NCI-H128 (cell line): Measurements from ENCODE around the gene FBLN2.

Source experiments
- DNase-seq: peaks from one replicate; lab custom pipeline; 2025; ENCODE audit not compliant: unreplicated experiment; lab: John Stamatoyannopoulos, UW

Gene FBLN2

GRCh38 chr3:13620281-13620680 is 71.4 kb downstream of the FBLN2 start:
- DNase-seq: no peak

DNA sequence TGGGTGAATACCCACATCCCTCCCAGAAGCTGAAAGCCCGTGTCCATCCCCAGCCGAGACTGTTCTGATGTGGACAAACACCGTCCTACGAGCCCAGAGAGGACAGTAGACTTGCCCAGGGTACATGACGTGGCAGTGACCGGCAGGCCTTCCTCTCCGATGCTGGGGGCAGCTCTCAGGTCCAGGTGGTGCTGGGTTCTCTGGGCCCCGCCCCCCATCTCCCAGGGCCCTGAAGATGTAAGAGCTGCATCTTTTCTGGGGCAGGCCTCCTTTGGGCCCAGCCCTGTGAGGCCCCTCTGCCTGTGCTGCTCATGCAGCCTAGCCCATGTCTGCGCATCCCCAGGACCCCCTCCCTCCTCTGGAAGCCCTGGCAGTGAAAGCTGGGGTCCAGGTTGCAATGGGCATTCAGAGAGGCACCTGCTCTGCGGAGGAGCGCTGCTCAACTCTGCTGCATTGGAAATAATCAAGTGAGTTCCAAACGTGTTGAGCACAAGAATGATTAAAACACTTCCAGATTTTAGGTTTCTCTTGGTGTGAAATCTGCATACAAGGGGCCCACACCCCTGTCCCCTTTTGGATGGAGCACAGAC is 71.9 kb downstream of the FBLN2 start:
- no peak for DNase-seq

- DNase-seq: no peak
These were observed 72.7 kb downstream of the FBLN2 start for GRCh38 chr3:13621381-13622221.

DNA sequence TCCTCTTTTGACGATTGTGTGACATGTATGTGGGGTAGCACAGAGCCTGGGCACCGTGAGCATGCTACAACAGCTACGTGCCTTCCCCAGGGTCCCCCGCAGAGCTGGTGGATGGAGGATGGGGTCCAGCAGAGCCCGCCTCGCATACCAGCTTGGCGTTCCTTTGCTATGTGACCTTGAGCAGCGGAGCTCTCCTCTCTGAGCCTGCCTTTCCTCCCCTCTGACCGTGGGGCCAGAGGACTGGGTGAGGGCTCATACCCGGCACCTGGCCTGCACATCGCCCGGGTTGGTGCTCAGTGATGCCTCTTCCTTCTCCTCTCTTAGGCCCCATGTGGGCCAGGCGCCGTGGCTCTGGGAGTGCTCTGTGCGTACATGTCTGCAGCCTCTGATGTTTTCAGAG is 73.4 kb downstream of the FBLN2 start:
- DNase-seq: no peak

DNA sequence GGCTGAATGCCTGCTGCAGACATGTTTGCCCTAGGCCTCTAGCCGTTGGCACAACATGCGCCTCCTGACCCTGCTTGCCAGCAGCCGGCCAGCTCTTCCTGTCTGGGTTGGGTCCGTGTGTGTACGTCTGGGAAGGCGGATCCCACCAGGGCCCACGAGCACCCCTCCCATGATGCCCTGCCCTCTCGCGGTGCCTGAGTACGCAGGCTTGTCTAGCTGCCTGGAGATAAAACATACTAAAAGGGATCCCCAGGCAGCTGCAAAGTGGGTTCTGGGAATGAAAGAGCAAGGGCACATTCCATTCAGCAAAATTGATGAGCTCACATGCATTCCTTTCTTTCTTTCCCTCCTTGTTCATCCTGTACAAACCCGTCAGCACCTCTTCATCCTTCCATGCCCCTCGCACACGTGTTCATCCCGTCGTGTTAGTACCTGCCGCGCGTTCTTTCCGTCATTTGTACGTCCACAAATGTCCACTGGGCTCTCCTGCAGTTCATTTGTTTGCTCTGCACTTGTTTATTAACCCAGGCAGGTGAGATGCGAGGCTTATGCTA is 74.3 kb downstream of the FBLN2 start:
- no peak for DNase-seq

DNA sequence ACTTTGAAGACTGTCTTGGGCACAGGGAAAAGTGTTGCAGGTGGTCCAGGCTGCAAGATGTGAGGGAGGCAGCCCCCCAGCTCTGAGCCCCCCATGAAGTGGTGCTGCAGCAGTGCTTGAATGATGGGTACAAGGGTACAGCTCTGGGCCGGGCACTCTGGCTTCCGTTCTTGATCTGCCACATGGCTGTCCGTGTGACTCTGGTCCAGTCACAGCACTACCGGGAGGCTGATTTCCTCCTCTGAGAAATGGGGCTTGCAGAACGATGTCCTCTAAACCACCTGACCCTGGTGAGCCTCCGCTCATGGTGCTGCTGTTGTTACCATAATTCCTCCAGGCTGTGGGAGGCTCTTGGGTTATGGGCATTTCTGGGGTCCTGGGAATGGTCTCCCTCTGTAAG is 75.1 kb downstream of the FBLN2 start:
- no peak for DNase-seq

- DNase-seq: no peak
These were observed 75.8 kb downstream of the FBLN2 start for GRCh38 chr3:13624671-13625125.

- no peak for DNase-seq
These were observed 77.5 kb downstream of the FBLN2 start for GRCh38 chr3:13626396-13626795.

- no peak for DNase-seq
These were observed 78.1 kb downstream of the FBLN2 start for GRCh38 chr3:13626915-13627460.

DNA sequence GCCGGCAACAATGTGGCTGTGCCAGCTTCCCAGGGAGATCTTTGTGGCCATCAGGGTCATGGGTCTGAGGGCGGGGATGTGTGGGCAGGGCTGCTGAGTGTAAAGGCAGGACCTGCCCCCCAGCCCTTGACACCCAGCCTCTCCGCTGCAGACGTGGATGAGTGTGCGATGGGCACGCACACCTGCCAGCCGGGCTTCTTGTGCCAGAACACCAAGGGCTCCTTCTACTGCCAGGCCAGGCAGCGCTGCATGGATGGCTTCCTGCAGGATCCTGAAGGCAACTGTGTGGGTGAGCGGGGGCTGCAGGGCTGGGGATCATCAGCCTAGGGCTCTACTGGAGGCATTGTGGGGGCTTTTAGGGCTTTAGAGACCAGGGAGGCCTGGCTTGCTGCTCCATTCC is 78.8 kb downstream of the FBLN2 start:
- no peak for DNase-seq

DNA sequence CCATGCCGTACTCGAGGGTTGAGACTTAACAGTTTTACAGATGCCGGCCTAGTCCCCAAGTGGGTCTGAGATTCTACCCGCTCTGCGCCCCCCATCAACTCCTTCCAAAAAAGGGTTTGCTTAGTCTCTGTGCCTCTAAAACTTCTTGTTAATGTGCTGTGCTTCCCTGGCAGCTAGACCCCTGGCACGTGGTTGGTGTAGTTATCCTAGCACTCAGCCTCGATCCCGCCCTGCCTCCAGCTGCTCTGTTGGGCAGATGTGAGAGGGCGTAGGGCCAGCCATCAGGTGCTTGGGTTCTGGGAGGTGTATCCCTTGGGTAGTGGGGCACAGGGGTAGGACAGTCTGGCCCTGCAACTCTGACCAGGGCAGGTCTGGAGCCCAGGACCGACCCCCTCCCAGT is 79.5 kb downstream of the FBLN2 start:
- DNase-seq: no peak

GRCh38 chr3:13628841-13629551 is 80.1 kb downstream of the FBLN2 start:
- DNase-seq: no peak

GRCh38 chr3:13629644-13630043 is 80.7 kb downstream of the FBLN2 start:
- no peak for DNase-seq

DNA sequence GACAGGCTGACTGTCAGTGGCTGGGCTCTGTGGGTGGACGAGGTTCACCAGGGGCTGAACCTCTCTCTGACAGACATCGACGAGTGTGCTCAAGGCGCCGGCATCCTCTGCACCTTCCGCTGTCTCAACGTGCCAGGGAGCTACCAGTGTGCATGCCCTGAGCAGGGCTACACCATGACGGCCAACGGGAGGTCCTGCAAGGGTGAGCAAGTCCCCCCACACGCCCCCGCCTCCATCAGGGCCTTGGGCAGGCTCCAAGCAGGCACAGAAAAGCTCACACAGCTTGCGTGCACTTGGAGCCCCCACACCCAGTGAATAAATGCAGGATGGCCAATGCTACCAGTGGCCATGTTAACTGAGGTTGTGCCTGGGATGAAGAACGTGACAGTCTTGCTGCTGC is 82.3 kb downstream of the FBLN2 start:
- no peak for DNase-seq

- no peak for DNase-seq
These were observed 84.3 kb downstream of the FBLN2 start for GRCh38 chr3:13633176-13633575.

DNA sequence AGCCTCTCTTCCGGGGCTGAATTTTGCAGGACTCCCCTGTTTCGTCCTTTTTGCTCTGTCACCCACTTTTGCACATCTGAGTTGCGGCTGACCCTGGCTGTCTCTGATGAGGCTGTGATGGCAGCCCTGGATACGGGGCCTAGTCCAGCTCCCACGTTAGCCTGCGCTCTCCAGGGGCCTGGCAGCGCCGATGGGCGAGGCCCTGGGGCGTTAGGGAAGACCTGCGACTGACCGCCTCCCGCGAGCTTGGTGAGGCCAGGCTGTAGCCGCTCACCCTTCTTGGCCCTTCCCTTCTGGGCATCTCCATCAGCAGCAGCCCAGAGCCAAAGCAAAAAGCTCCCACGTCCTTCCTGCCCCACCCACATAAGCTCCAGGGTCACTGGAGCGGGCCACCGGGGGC is 85.2 kb downstream of the FBLN2 start:
- DNase-seq: no peak

DNA sequence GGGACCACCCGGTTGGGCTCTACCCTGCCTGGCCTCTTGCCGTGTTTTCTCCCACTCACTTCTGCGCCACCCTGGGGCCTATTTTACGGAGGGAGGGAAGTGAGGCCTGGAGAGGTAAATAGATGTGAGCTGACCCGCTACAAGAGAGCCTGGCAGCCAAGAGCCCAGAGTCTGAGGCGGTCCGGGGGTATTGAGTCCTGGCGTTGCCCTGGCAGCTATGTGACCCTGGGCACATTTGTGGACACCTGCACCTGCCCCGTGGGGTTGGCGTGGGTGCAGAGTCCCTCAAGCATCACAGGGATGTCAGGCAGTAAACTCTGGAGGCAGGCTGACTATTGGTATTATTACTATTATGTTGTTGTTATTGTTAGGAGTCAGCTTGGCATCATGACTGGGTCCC is 85.7 kb downstream of the FBLN2 start:
- DNase-seq: no peak

- no peak for DNase-seq
These were observed 87.3 kb downstream of the FBLN2 start for GRCh38 chr3:13636186-13636585.

GRCh38 chr3:13636874-13637273 is 87.9 kb downstream of the FBLN2 start:
- no peak for DNase-seq

DNA sequence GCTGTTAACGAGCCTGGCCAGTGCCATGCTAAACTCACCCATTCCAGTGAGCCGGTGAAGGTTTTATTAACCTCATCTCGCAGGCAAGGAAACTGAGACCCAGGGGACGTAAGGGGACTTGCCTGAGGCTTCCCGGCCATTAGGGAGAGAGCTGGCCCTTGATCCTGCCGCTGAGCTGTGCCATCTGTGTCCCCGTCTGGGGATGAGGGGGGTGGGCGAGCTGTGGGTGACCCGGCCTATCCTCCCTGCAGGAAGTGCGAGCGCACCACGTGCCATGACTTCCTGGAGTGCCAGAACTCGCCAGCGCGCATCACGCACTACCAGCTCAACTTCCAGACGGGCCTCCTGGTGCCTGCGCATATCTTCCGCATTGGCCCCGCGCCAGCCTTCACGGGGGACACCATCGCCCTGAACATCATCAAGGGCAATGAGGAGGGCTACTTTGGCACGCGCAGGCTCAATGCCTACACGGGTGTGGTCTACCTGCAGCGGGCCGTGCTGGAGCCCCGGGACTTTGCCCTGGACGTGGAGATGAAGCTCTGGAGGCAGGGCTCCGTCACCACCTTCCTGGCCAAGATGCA is 88.5 kb downstream of the FBLN2 start:
- no peak for DNase-seq

DNA sequence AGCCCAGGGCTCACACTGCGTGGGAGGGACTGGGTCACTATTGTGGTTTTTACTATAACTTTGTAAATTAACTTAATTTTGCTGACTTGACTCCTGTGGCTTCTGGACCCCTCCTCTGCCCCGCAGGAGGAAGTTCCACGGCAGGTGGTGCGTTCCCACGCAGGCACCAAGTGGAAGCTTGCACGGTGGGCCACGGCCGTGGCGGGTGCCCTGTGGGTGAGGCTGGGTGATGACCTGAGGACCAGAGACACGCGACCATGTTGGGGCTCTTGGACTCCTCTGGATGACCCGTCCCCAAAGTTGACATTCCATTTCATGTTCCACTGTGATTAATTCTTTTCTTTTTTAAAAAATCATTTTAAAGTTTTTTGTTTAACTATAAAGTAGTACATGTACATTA is 89.0 kb downstream of the FBLN2 start:
- DNase-seq: no peak
